ENCODE data around the gene UGGT1. TPM values are rescaled to one million over a fixed set of nuclear protein-coding genes. Genes with fewer than 3 reads are reported as not detected.

Gene UGGT1
- total and polyA plus RNA-seq, 9 of the 15 experiments (the other 6 are each of a cell fraction or from before 2014, with no cell fraction given) = 5.1 to 56.4 (median 37.9) TPM

- TF ChIP-seq CHD7 (IDR thresholded peaks at IDR 0.05; ENCODE audit: low read depth, low read length) (no peak), ATF7 (IDR thresholded peaks at IDR 0.05) (peak; percentile 60; the same call in 1 of the 2 replicates), RBM17 (IDR thresholded peaks at IDR 0.05; ENCODE audit: borderline replicate concordance, low read depth, low read length) (no peak), ZNF507 (tag; conservative IDR thresholded peaks at IDR 0.05) (no peak), NR2F6 (CRISPR knock-in tag; IDR thresholded peaks at IDR 0.05) (no peak), TSHZ1 (CRISPR knock-in tag; IDR thresholded peaks at IDR 0.05) (no peak)
Observed at GRCh38 chr2:128199141-128199540, 108.1 kb downstream of the UGGT1 start (continued).
